ENCODE data around the gene TBC1D22A. TPM values are rescaled to one million over a fixed set of nuclear protein-coding genes. Genes with fewer than 3 reads are reported as not detected.

Gene TBC1D22A
- total RNA-seq, 1 donor from 2014 or later: 14.3 TPM

GRCh38 chr22:46958658-46959057, 196.2 kb downstream of the TBC1D22A start:
- H3K27me3 Mint-ChIP-seq (ENCODE audit: low read depth): no peaks in the 10 kb centered on the region
- H3K27ac Mint-ChIP-seq (ENCODE audit: unreplicated experiment): peak overlapping the region; percentile 35
- TF ChIP-seq CTCF (conservative IDR thresholded peaks at IDR 0.05): no peak
- no peak for DNase-seq (ENCODE audit: low read depth, low spot score)
- H3K36me3 Mint-ChIP-seq (ENCODE audit: low read depth): no peaks in the 10 kb centered on the region
- peaks cover 16% of the 10 kb centered on the region for H3K4me1 Mint-ChIP-seq
- H3K9me3 Mint-ChIP-seq: no peaks in the 10 kb centered on the region
- H3K4me3 Mint-ChIP-seq: no peak overlapping the region

- Mint-ChIP-seq H3K27me3 (ENCODE audit: low read depth) (no peaks in the 10 kb centered on the region), H3K4me3 (no peak overlapping the region), H3K27ac (ENCODE audit: unreplicated experiment) (no peak overlapping the region), H3K4me1 (peaks cover 16% of the 10 kb centered on the region), H3K9me3 (no peaks in the 10 kb centered on the region), H3K36me3 (ENCODE audit: low read depth) (no peaks in the 10 kb centered on the region)
- no peak for TF ChIP-seq CTCF (conservative IDR thresholded peaks at IDR 0.05)
- DNase-seq (ENCODE audit: low read depth, low spot score): no peak
Measured at GRCh38 chr22:46959369-46959768, 196.9 kb downstream of the TBC1D22A start.

DNA sequence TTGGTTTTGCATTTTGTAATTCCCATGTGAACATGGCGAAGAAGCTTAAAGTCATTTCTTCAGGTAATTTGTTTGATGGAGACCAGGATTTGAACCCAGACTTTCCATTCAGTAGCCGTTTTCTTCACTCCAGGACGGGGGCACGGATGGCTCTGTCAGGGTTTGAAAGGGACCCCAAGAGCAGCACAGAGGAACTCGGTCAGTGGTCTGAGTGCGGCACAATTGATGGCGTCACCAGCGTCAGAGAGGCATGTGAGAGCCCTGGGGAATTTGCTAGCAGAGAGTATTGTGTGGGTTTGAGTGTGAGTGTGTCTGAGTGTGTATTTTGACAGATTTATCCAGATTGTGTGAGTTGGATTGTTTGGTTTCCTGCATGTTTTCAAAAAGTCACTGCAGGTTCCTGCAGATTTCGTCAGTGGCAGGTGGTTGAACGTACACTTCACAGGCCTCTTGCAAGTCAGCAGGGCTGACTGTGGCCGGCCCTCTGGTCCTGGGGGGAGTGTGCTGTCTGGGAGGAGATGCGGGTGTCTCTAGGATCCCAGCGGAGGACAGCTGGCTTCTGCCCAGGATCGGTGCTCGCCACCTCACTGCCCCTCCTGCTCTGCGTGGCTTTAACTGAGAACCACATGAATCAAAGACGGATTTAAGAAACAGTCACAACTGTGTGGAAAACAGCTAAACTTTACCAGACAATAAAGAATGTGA, 199.3 kb downstream of the TBC1D22A start:
- Mint-ChIP-seq H3K36me3 (ENCODE audit: low read depth) (no peaks in the 10 kb centered on the region), H3K27me3 (ENCODE audit: low read depth) (no peaks in the 10 kb centered on the region), H3K4me1 (peaks cover 16% of the 10 kb centered on the region), H3K9me3 (no peaks in the 10 kb centered on the region), H3K4me3 (no peak overlapping the region), H3K27ac (ENCODE audit: unreplicated experiment) (peak overlapping the region; percentile 16)
- TF ChIP-seq CTCF (conservative IDR thresholded peaks at IDR 0.05): no peak
- DNase-seq (ENCODE audit: low read depth, low spot score): no peak

DNA sequence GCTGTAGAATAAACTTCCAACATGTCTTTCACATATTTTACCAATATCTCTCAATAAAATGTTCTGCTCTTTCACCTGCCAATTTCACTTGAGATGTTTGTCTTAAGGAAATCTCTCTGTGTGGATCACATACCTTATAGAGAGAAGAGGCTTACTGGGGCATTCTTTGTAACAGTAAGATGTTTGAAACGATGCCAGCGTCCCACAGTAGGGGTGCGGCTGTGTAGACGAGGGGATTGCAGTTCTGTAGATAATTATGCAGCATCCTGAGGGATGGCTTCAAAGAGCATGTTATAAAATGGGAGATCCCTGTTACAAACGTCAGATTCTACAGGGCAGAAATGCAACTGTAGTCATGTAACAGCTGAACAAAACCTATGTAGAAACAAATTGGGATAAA, 200.0 kb downstream of the TBC1D22A start:
- no peaks in the 10 kb centered on the region for H3K27me3 Mint-ChIP-seq (ENCODE audit: low read depth)
- no peak overlapping the region for H3K4me3 Mint-ChIP-seq
- no peak overlapping the region for H3K27ac Mint-ChIP-seq (ENCODE audit: unreplicated experiment)
- TF ChIP-seq CTCF (conservative IDR thresholded peaks at IDR 0.05): no peak
- DNase-seq (ENCODE audit: low read depth, low spot score): no peak
- peaks cover 16% of the 10 kb centered on the region for H3K4me1 Mint-ChIP-seq
- no peaks in the 10 kb centered on the region for H3K9me3 Mint-ChIP-seq
- H3K36me3 Mint-ChIP-seq (ENCODE audit: low read depth): no peaks in the 10 kb centered on the region

GRCh38 chr22:46963672-46964545, 201.5 kb downstream of the TBC1D22A start:
- H3K4me3 Mint-ChIP-seq: no peak overlapping the region
- H3K4me1 Mint-ChIP-seq: peaks cover 3% of the 10 kb centered on the region
- TF ChIP-seq CTCF (conservative IDR thresholded peaks at IDR 0.05): no peak
- no peaks in the 10 kb centered on the region for H3K9me3 Mint-ChIP-seq
- DNase-seq (ENCODE audit: low read depth, low spot score): no peak
- no peaks in the 10 kb centered on the region for H3K36me3 Mint-ChIP-seq (ENCODE audit: low read depth)
- H3K27me3 Mint-ChIP-seq (ENCODE audit: low read depth): no peaks in the 10 kb centered on the region
- no peak overlapping the region for H3K27ac Mint-ChIP-seq (ENCODE audit: unreplicated experiment)

All from neural crest cell (in vitro differentiated cells).